ENCODE measurements around the gene KIAA1217. TPM values are rescaled to one million over a fixed set of nuclear protein-coding genes. Genes with fewer than 3 reads are reported as not detected.

Gene KIAA1217
- total RNA-seq, 1 experiment from 2014 or later, result not detected

- Histone ChIP-seq H3K79me2 (ENCODE audit: low read length) (no peaks in the 10 kb centered on the region), H3K9me2 (replicated peaks; ENCODE audit: insufficient read depth, low read length) (0 out of 2 replicates have a peak, but pooled peaks cover 3% of the 10 kb centered on the region), H3K4me3 (ENCODE audit: low read length) (no peak overlapping the region), H3K4me1 (ENCODE audit: low read length) (no peaks in the 10 kb centered on the region), H3K27me3 (ENCODE audit: low read length) (no peaks in the 10 kb centered on the region), H3K4me2 (ENCODE audit: low read depth, low read length, poor library complexity, severe bottlenecking) (no peak overlapping the region), H3K36me3 (ENCODE audit: insufficient read depth, low read length) (no peaks in the 10 kb centered on the region), H4K20me1 (ENCODE audit: insufficient read depth, low read depth, low read length) (no peaks in the 10 kb centered on the region), H3K9ac (ENCODE audit: low read length) (no peak overlapping the region), H2AFZ (ENCODE audit: low read length) (no peak overlapping the region), H3K9me3 (ENCODE audit: low read length) (no peaks in the 10 kb centered on the region), H3K27ac (ENCODE audit: low read length) (no peak overlapping the region)
- DNase-seq, result no peak
Measured at GRCh38 chr10:24277771-24278170, 68.8 kb downstream of the KIAA1217 start.

GRCh38 chr10:24278176-24278889, 69.4 kb downstream of the KIAA1217 start:
- H2AFZ ChIP-seq (ENCODE audit: low read length), result no peak overlapping the region
- H3K79me2 ChIP-seq (ENCODE audit: low read length), result no peaks in the 10 kb centered on the region
- H3K36me3 ChIP-seq (ENCODE audit: insufficient read depth, low read length), result no peaks in the 10 kb centered on the region
- no peak overlapping the region for H3K4me2 ChIP-seq (ENCODE audit: low read depth, low read length, poor library complexity, severe bottlenecking)
- H3K27me3 ChIP-seq (ENCODE audit: low read length), result no peaks in the 10 kb centered on the region
- DNase-seq, result no peak
- H3K9me2 ChIP-seq (replicated peaks; ENCODE audit: insufficient read depth, low read length), result 0 out of 2 replicates have a peak, but pooled peaks cover 3% of the 10 kb centered on the region
- no peaks in the 10 kb centered on the region for H3K9me3 ChIP-seq (ENCODE audit: low read length)
- H3K4me1 ChIP-seq (ENCODE audit: low read length), result no peaks in the 10 kb centered on the region
- H3K9ac ChIP-seq (ENCODE audit: low read length), result no peak overlapping the region
- no peaks in the 10 kb centered on the region for H4K20me1 ChIP-seq (ENCODE audit: insufficient read depth, low read depth, low read length)
- no peak overlapping the region for H3K4me3 ChIP-seq (ENCODE audit: low read length)
- H3K27ac ChIP-seq (ENCODE audit: low read length), result no peak overlapping the region

- no peak overlapping the region for H2AFZ ChIP-seq (ENCODE audit: low read length)
- H3K9ac ChIP-seq (ENCODE audit: low read length), result no peak overlapping the region
- 0 out of 2 replicates have a peak, but pooled peaks cover 3% of the 10 kb centered on the region for H3K9me2 ChIP-seq (replicated peaks; ENCODE audit: insufficient read depth, low read length)
- no peak overlapping the region for H3K4me2 ChIP-seq (ENCODE audit: low read depth, low read length, poor library complexity, severe bottlenecking)
- no peak for DNase-seq
- H3K36me3 ChIP-seq (ENCODE audit: insufficient read depth, low read length), result no peaks in the 10 kb centered on the region
- no peak overlapping the region for H3K27ac ChIP-seq (ENCODE audit: low read length)
- no peaks in the 10 kb centered on the region for H3K79me2 ChIP-seq (ENCODE audit: low read length)
- H3K27me3 ChIP-seq (ENCODE audit: low read length), result no peaks in the 10 kb centered on the region
- no peaks in the 10 kb centered on the region for H3K9me3 ChIP-seq (ENCODE audit: low read length)
- H3K4me3 ChIP-seq (ENCODE audit: low read length), result no peak overlapping the region
- H3K4me1 ChIP-seq (ENCODE audit: low read length), result no peaks in the 10 kb centered on the region
- no peaks in the 10 kb centered on the region for H4K20me1 ChIP-seq (ENCODE audit: insufficient read depth, low read depth, low read length)
Measured at GRCh38 chr10:24279166-24279565, 70.2 kb downstream of the KIAA1217 start.

- DNase-seq, result no peak
- no peaks in the 10 kb centered on the region for H3K27me3 ChIP-seq (ENCODE audit: low read length)
- no peaks in the 10 kb centered on the region for H4K20me1 ChIP-seq (ENCODE audit: insufficient read depth, low read depth, low read length)
- no peak overlapping the region for H3K27ac ChIP-seq (ENCODE audit: low read length)
- H3K79me2 ChIP-seq (ENCODE audit: low read length), result no peaks in the 10 kb centered on the region
- no peak overlapping the region for H3K9ac ChIP-seq (ENCODE audit: low read length)
- no peaks in the 10 kb centered on the region for H3K36me3 ChIP-seq (ENCODE audit: insufficient read depth, low read length)
- H3K4me3 ChIP-seq (ENCODE audit: low read length), result no peak overlapping the region
- H3K9me2 ChIP-seq (replicated peaks; ENCODE audit: insufficient read depth, low read length), result no peaks in the 10 kb centered on the region
- no peak overlapping the region for H2AFZ ChIP-seq (ENCODE audit: low read length)
- H3K9me3 ChIP-seq (ENCODE audit: low read length), result peaks cover 8% of the 10 kb centered on the region; the same call in 1 of the 2 replicates
- no peak overlapping the region for H3K4me2 ChIP-seq (ENCODE audit: low read depth, low read length, poor library complexity, severe bottlenecking)
- no peaks in the 10 kb centered on the region for H3K4me1 ChIP-seq (ENCODE audit: low read length)
Measured at GRCh38 chr10:24287559-24288195, 78.7 kb downstream of the KIAA1217 start.

- Histone ChIP-seq H3K27ac (ENCODE audit: low read length) (no peak overlapping the region), H3K27me3 (ENCODE audit: low read length) (no peaks in the 10 kb centered on the region), H3K4me1 (ENCODE audit: low read length) (no peaks in the 10 kb centered on the region), H4K20me1 (ENCODE audit: insufficient read depth, low read depth, low read length) (no peaks in the 10 kb centered on the region), H3K4me3 (ENCODE audit: low read length) (no peak overlapping the region), H3K9me3 (ENCODE audit: low read length) (peaks cover 13% of the 10 kb centered on the region), H3K36me3 (ENCODE audit: insufficient read depth, low read length) (no peaks in the 10 kb centered on the region), H3K4me2 (ENCODE audit: low read depth, low read length, poor library complexity, severe bottlenecking) (no peak overlapping the region), H2AFZ (ENCODE audit: low read length) (no peak overlapping the region), H3K9ac (ENCODE audit: low read length) (no peak overlapping the region), H3K9me2 (replicated peaks; ENCODE audit: insufficient read depth, low read length) (no peaks in the 10 kb centered on the region), H3K79me2 (ENCODE audit: low read length) (no peaks in the 10 kb centered on the region)
- no peak for DNase-seq
Measured at GRCh38 chr10:24288581-24288980, 79.6 kb downstream of the KIAA1217 start.

DNA sequence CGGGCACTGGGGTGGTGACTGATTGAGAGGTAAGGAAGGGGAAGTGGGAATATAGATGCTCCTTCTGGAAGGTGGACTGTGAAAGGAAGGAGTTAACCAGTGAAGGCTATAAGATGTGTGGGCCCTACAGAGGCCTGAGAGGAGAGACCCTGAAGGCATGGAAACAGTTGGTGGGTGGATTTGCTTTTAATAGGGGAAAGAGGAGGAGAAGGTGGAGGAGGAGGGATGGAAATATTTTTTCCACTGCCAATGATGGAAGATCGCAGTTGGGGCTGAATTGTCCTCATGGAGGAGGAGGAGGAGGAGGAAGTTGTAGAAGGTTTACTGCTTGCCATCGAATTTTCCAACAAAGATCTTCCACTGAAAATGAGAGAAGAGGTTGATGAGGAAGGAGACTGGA, 80.3 kb downstream of the KIAA1217 start:
- H3K9ac ChIP-seq (ENCODE audit: low read length), result no peak overlapping the region

GRCh38 chr10:24292304-24293293, 83.7 kb downstream of the KIAA1217 start:
- H3K4me3 ChIP-seq (ENCODE audit: low read length), result no peak overlapping the region
- H3K27me3 ChIP-seq (ENCODE audit: low read length), result no peaks in the 10 kb centered on the region
- no peak overlapping the region for H3K4me2 ChIP-seq (ENCODE audit: low read depth, low read length, poor library complexity, severe bottlenecking)
- no peak overlapping the region for H3K27ac ChIP-seq (ENCODE audit: low read length)
- H4K20me1 ChIP-seq (ENCODE audit: insufficient read depth, low read depth, low read length), result no peaks in the 10 kb centered on the region
- no peaks in the 10 kb centered on the region for H3K4me1 ChIP-seq (ENCODE audit: low read length)
- peaks cover 13% of the 10 kb centered on the region for H3K9me3 ChIP-seq (ENCODE audit: low read length)
- no peaks in the 10 kb centered on the region for H3K79me2 ChIP-seq (ENCODE audit: low read length)
- H3K36me3 ChIP-seq (ENCODE audit: insufficient read depth, low read length), result no peaks in the 10 kb centered on the region
- H3K9me2 ChIP-seq (replicated peaks; ENCODE audit: insufficient read depth, low read length), result no peaks in the 10 kb centered on the region
- no peak overlapping the region for H3K9ac ChIP-seq (ENCODE audit: low read length)
- DNase-seq, result no peak
- no peak overlapping the region for H2AFZ ChIP-seq (ENCODE audit: low read length)

More for the DNA sequence above, 80.3 kb downstream of the KIAA1217 start:
- Histone ChIP-seq H3K4me3 (ENCODE audit: low read length) (no peak overlapping the region), H3K4me1 (ENCODE audit: low read length) (no peaks in the 10 kb centered on the region), H3K36me3 (ENCODE audit: insufficient read depth, low read length) (no peaks in the 10 kb centered on the region), H3K79me2 (ENCODE audit: low read length) (no peaks in the 10 kb centered on the region), H3K9me2 (replicated peaks; ENCODE audit: insufficient read depth, low read length) (no peaks in the 10 kb centered on the region), H3K4me2 (ENCODE audit: low read depth, low read length, poor library complexity, severe bottlenecking) (no peak overlapping the region), H4K20me1 (ENCODE audit: insufficient read depth, low read depth, low read length) (no peaks in the 10 kb centered on the region), H3K27me3 (ENCODE audit: low read length) (no peaks in the 10 kb centered on the region), H2AFZ (ENCODE audit: low read length) (no peak overlapping the region), H3K9me3 (ENCODE audit: low read length) (peaks cover 14% of the 10 kb centered on the region), H3K27ac (ENCODE audit: low read length) (no peak overlapping the region)
- DNase-seq, result no peak
